Activated effector memory CD4-positive, alpha-beta T cell treated with anti-CD3 and anti-CD28 coated beads, Interleukin-2, amount 50 U/mL, for 16 hours (primary cell): ENCODE measurements around the gene CDK13.
A peak's percentile ranks its signal among the peaks of the same experiment; 100 is the strongest.
"Not testable (repeated sequence)": the region's sequence is repeated elsewhere in the genome, so short reads cannot be mapped to it uniquely, and the experiment has no call there.

Source experiments
- DNase-seq: peaks from one replicate; pipeline ENCODE4 v3.0.0-alpha.2; 2020

Gene CDK13

GRCh38 chr7:40105879-40106473 lies 155.9 kb downstream of the CDK13 start:
- DNase-seq = no peak

- no peak for DNase-seq
Observed at GRCh38 chr7:40115936-40116335, 165.9 kb downstream of the CDK13 start.

GRCh38 chr7:40117199-40117598 lies 167.1 kb downstream of the CDK13 start:
- DNase-seq = not testable (repeated sequence)

GRCh38 chr7:40118201-40118600 lies 168.1 kb downstream of the CDK13 start:
- not testable (repeated sequence) for DNase-seq

GRCh38 chr7:40120020-40120419 lies 170.0 kb downstream of the CDK13 start:
- no peak for DNase-seq

GRCh38 chr7:40122100-40122939 lies 172.3 kb downstream of the CDK13 start:
- DNase-seq = not testable (repeated sequence)

- no peak for DNase-seq
Observed at GRCh38 chr7:40122940-40123254, 172.8 kb downstream of the CDK13 start.

- no peak for DNase-seq
Observed at GRCh38 chr7:40133561-40134427, 183.7 kb downstream of the CDK13 start.

- DNase-seq = peak; percentile 94
Observed at GRCh38 chr7:40134428-40135316, 184.6 kb downstream of the CDK13 start, which contains the start of the genes MPLKIP and SUGCT. TSS of gene MPLKIP (minus strand) at chr7:40134622. CDS start at chr7:40134567, 55 bp downstream. TSS of gene SUGCT (plus strand) at chr7:40135005.

- no peak for DNase-seq
Observed at GRCh38 chr7:40135317-40135610, 185.2 kb downstream of the CDK13 start.

GRCh38 chr7:40137563-40137962 lies 187.5 kb downstream of the CDK13 start:
- no peak for DNase-seq

GRCh38 chr7:40138973-40139372 lies 188.9 kb downstream of the CDK13 start:
- DNase-seq = no peak

- DNase-seq = not testable (repeated sequence)
Observed at GRCh38 chr7:40139891-40140290, 189.8 kb downstream of the CDK13 start.

- not testable (repeated sequence) for DNase-seq
Observed at GRCh38 chr7:40141916-40142315, 191.9 kb downstream of the CDK13 start.

GRCh38 chr7:40145596-40146130 lies 195.6 kb downstream of the CDK13 start:
- DNase-seq = not testable (repeated sequence)

GRCh38 chr7:40147371-40148246 lies 197.6 kb downstream of the CDK13 start:
- DNase-seq = no peak

GRCh38 chr7:40148247-40148580 lies 198.2 kb downstream of the CDK13 start:
- not testable (repeated sequence) for DNase-seq

- no peak for DNase-seq
Observed at GRCh38 chr7:40148671-40149070, 198.6 kb downstream of the CDK13 start.
